Subcutaneous adipose tissue (tissue), 4 donors: Measurements from ENCODE around the gene MTERF1. TPM values are rescaled to one million over a fixed set of nuclear protein-coding genes. Genes with fewer than 3 reads are reported as not detected.

ENCODE experiments used
- total RNA-seq, 4 donors: library from RNA; depleted of rRNA; stranded (reverse); fragments of >200 nt; gene quantifications; one replicate each; pipeline ENCODE4 v1.1.0, GENCODE V29; 2016
- TF ChIP-seq, protein P1 (sequence below): fragments of 450-650 bp; IDR thresholded peaks from one replicate; pipeline ENCODE4 v1.5.1; 2016; ENCODE audit warnings: low read depth, mild to moderate bottlenecking, control low read depth, antibody characterized with exemption, moderate library complexity

Gene MTERF1
- total RNA-seq, 4 donors from 2014 or later, result 5.9 to 10.4 (median 8.1) TPM

DNA sequence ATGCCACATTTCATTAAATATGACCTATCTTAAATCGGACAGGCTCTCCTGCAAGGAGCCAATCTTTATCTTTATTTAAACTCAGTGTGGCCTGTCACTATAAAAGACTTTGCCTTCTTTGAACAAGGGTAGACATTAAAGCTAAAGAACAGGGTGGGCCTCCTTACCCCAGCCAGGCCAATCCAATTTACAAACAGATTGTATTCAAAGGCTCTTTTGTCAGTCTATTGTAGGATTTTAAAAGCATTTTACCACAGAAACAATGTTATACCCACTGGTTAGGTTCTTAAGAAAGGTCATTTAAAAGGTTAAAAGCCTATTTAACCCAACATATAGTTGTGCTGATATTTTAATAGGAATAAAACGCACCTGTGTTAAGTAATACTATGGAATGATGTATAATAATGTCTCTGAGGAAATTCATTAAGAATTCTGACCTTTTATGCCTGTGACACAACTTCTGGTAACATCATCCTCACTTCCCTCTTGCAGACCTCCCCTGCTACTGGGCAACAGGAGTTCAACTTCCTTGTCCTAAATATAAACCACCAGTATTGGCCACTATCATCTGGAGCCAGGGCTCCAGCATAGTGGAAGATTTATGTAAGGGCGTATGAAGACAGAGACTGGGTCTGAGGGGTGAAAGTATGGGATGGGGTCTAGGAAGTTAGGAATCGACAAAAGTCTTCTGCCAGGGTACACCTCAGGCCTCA is 32.5 kb downstream of the MTERF1 start:
- TF ChIP-seq, protein P1, sequence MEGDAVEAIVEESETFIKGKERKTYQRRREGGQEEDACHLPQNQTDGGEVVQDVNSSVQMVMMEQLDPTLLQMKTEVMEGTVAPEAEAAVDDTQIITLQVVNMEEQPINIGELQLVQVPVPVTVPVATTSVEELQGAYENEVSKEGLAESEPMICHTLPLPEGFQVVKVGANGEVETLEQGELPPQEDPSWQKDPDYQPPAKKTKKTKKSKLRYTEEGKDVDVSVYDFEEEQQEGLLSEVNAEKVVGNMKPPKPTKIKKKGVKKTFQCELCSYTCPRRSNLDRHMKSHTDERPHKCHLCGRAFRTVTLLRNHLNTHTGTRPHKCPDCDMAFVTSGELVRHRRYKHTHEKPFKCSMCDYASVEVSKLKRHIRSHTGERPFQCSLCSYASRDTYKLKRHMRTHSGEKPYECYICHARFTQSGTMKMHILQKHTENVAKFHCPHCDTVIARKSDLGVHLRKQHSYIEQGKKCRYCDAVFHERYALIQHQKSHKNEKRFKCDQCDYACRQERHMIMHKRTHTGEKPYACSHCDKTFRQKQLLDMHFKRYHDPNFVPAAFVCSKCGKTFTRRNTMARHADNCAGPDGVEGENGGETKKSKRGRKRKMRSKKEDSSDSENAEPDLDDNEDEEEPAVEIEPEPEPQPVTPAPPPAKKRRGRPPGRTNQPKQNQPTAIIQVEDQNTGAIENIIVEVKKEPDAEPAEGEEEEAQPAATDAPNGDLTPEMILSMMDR, result no peak

DNA sequence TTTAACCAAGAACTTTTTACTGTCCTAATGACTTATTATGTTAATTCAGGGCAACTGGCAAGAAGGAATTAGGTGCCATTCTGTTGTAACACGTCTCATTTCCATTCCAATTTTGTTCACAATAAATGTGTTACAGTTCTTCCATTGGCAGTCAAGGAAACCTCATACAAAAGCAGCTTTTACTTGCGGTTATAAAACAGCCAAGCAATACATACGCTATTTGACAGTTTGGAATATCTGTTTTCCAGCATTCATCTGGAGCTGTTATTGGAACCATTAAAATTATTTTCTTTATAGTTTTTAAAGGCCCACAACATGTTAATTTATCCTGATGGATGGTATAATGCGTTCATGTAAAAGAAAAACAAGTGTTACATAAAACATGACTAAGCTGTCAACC is 33.3 kb downstream of the MTERF1 start:
- TF ChIP-seq, protein P1, result no peak

DNA sequence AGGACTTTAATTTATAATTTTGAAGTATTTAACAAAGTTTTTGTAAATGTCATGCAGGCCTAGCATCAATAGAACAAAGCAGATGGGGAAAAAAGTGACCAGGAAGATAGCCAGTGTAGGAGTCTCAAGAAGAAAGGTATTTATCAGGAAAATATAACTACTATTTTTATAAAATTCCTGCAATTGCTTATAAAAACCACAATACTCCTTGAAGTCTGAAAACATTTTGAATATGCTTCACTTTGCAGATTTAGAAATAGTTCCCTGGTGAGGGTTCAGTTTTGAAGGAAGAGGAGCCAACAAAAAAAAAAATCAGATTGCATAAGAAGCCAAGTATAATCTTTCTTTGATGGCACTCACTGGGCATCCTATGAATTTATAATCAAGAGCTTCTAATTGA is 34.1 kb downstream of the MTERF1 start:
- TF ChIP-seq, protein P1, result no peak

DNA sequence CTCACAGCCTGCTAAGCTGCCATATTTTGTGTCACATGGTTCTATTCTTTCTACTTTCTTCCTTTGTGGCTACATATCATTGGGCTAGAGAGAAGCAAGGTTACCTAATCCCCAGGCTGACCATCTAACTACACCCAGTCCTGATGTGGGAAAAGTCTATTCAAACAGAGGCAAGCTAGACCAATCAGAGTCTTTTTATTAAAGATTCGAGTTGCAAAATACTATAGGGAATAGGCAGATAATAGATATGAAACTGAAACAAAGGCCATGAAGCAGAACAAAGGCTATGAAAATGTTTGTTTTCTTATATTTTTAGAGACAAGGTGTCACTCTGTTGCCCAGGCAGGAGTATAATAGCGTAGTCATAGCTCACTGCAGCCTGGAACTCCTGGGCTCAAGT is 36.7 kb downstream of the MTERF1 start:
- TF ChIP-seq, protein P1, result no peak

DNA sequence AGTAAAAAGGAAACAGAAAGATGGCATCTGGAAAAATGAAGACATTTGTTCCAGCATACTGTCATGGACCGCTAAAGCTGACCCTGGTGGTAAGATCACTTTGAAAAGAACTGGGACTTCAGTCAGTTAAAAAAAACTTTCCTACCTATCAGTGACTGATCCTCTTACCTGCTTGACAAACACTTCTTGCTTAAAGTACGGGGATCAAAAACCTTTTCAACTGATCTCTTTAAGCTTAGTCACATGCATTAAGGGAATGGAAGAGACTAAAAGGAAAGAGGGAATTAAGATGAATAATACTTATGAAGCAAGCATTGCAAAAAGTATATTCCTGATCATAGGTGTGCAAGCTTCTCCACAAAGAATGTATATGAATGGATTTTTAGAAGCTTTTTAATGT is 42.1 kb downstream of the MTERF1 start:
- TF ChIP-seq, protein P1, result no peak

DNA sequence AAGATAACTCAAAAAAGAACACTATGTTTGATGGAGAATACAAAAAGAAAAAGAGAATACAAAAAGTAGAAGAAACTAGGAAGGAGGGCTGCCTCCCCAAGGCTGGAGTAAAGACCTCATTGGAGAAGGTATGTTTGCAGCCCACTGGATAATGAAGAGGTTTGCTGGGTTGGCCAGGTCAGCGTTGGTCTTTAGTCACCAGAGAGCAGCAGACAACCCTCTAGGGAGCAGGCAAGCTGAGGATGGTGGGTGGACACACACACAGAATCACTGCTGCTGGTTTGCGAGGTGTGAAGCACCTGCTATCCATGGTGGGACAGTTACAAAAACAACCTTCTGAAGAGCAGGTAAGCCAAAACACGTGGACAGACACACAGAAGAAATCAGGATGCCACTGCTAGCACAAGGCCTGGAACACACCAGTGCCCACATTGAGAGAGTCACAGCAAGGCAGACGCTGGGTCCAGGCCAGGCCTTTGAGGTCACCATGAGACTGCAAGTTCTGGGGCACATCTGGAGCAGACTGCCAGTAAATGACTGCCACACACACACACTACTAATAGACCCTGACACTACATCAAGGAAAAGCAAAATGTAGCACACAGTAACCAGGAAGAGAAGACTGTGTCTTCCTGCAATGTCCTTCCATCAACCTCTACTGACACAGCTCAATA is 43.0 kb downstream of the MTERF1 start:
- TF ChIP-seq, protein P1, result no peak

DNA sequence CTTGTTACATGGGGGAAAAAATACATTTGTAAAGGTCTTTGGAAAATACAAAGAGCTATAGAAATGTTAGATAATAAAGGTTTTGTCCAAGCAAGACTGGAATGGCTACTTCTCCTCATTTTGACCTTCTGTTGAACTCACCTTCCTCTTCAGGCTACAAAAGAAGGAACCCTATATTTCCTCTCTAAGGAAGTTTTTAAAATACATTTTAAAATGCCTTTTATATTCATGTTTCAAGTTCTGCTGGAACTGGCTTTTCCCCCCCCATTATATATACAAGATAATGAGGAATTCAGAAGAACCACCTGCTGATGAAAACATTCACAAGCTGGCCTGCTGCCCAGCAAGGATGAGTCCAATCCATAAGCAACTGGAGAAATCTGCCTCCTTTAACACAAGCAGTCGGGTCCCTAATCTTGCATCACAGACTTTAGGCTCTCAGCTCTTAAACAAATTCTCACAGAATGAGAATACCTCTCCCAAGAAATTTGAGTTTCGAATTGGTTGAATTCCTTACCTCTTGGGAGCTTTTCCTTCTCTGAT is 44.6 kb downstream of the MTERF1 start:
- TF ChIP-seq, protein P1, result no peak
